GM19238 (cell line): ENCODE data around the gene TDRD7.

Source experiments
- DNase-seq: peaks from one replicate; pipeline ENCODE4 v3.0.0; 2011; ENCODE audit warnings: low spot score; ENCODE audit not compliant: insufficient read length

TDRD7 gene

DNA sequence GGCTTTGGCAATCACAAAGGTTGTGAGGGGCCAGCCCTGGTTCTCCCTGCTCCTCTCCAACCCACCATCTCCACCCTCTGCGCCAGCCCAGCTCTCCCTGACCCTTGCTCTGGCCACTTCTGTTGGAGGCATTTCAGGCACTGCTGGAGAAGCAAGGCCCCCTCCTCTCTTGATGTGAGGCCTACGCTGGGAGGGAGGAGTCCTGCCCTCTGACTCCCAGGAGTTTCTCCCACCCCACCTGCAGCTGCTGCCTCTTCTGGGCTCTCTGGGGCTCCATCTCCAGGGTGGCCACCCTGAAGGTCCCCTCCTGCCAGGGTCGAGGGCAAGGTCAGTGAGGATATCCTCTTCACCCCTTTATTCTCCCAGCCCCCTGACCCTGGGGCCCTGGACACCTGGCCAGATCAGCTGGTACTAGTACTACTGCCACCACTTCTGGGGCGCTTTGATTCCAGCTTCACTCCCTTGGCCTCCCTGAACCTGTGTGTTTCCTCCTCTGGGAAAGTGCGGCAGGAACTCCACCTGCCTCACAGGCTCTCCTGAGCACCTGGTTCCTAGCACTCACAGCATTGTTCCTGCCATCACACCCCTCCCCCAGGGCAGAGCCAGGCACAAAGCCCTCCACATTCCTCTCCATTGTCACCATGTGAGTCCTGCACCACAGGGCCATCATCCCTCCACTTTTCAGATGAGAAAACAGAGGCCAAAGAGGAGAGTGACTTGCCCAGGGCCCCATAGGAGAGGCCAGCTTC lies 23.8 kb upstream of the TDRD7 start:
- no peak for DNase-seq

- peak; percentile 71 for DNase-seq
Observed at GRCh38 chr9:97388721-97389238, 23.1 kb upstream of the TDRD7 start.

DNA sequence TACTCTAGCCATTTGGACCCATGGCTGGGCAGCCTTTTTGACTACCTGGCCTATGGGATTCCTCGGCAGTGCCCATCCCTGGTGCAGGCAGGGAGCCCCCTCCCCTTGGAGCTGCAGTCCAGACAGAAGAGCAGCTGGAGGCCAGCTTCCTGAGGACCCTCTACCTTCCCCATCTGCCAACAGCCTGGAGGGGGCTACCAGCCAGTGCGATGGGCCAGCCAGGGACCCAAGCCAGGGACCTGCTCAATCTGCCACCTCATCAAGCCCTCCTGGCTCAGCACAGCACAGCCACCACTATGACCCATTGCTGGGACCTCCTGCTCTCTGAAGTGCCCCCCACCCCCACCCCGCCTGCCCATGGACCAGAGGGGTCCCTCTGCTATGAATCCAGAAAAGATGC lies 22.6 kb upstream of the TDRD7 start:
- DNase-seq: no peak

- no peak for DNase-seq
Observed at GRCh38 chr9:97390791-97391406, 21.0 kb upstream of the TDRD7 start.

DNA sequence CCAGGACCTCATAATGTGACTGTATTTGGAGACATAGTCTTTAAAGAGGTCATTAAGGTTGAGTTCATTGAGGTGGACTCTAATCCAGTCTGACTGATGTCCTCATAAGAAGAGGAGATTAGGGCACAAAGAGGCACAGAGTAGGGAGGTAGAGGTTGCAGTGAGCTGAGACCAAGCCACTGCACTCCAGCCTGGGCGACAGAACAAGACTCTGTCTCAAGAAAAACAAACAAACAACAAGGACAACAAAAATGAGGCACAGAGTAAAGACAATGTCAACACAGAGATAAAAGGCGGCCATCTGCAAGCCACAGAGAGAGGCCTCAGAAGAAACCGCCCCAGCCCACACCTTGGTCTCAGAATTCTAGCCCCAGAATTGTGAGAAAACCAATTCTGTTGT lies 17.0 kb upstream of the TDRD7 start:
- DNase-seq: no peak

- DNase-seq: no peak
Observed at GRCh38 chr9:97395745-97396144, 16.2 kb upstream of the TDRD7 start.

GRCh38 chr9:97396256-97396655 lies 15.6 kb upstream of the TDRD7 start:
- DNase-seq: no peak

GRCh38 chr9:97397220-97397619 lies 14.7 kb upstream of the TDRD7 start:
- DNase-seq: no peak

- DNase-seq: peak; percentile 62
Observed at GRCh38 chr9:97398999-97399758, 12.7 kb upstream of the TDRD7 start.

DNA sequence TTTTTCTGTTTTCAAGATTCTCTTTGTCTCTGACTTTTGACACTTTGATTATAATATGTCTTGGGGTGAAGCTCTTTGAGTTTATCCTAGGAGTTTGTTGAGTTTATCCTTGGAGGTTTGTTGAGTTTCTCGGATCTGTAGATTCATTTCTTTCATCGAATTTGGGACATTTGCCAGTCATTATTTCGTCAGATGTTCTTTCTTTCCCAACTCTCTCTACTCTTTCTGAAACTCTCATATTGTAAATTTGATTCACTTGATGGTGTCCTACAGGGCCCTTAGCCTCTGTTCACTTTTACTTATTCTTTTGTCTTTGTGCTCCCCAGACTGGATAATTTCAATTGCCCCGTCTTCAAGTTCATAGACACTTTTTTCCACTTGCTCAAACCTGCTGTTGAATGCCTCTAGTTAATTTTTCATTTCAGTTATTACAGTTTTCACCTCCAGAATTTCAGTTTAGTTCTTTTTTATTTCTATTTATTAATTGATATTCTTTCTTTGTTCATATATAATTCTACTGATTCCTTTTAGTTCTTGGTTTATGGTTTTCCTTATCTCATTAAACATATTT lies 8.1 kb upstream of the TDRD7 start:
- no peak for DNase-seq

- DNase-seq: no peak
Observed at GRCh38 chr9:97405551-97405950, 6.3 kb upstream of the TDRD7 start.

- DNase-seq: no peak
Observed at GRCh38 chr9:97406620-97407177, 5.2 kb upstream of the TDRD7 start.

- no peak for DNase-seq
Observed at GRCh38 chr9:97408562-97408961, 3.3 kb upstream of the TDRD7 start.

DNA sequence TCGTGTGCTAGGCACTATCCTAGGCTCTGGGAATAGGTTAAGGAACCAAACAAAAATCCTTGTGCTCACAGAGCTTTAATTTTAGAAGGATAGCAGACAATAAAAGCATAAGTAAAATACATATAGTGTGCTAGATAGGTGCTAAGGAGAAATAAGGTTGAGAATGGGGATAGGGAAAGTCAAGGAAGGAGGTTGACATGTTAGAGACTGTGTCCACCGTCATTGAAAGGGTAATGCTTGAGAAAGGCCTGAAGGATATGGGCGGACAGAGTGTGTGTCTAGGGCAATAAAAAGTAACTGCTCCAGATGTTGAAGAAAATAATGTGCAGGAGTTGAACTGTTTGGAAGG lies 482 bp upstream of the TDRD7 start:
- DNase-seq: no peak

DNA sequence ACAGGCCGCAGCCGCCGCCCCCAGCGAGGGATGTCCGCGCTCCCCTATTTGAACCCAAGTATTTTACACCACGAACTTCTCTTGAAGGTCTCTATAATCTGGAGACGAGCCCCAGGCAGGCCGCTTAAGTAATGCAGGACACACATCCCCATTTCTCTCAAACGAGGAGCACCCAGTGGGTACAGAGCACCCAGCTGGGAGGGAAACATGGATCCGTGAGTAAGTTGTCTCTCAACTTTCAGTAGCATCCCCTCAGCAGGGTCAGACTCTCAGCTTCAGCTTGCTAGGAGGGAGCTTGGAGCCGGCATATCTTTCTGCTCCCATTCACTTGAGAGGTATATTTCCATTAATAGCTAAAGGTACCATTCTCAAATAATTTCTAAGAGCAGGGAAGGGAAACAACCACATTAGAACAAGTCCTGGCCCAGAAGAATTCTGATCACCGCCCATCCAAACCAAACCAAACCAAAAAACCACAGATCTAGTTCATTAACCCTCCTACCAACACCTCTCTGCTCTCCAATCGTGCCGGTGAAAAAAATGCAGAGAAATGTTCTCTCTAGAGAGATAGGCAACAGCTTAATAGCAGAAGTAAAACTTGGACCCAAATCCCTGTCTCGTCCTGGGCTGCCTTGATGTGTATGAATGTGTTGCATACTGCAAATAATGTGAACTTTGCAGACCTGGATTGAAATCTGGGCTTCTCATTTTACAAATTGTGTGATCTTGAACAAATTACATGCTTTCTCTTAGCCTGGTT lies 910 bp downstream of the TDRD7 start:
- no peak for DNase-seq

DNA sequence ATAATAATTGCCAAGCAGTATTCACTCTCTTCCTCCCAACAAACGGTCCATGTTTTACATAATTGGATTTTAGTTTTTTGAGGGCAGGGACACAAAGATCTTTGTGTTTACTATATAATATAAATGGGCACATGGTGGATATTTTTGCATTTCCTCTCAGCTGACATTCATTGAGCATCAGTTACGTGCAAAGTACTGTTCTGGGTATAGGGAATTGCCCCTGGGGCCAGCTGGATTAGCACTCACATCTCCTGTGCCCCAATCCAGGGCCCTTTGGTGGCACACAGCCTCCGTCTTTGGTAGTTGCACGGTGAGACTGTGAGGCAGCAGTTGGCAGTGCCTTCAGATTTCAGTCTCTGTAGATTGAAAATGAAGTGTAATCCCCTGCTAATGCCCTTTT lies 1.6 kb downstream of the TDRD7 start:
- no peak for DNase-seq

DNA sequence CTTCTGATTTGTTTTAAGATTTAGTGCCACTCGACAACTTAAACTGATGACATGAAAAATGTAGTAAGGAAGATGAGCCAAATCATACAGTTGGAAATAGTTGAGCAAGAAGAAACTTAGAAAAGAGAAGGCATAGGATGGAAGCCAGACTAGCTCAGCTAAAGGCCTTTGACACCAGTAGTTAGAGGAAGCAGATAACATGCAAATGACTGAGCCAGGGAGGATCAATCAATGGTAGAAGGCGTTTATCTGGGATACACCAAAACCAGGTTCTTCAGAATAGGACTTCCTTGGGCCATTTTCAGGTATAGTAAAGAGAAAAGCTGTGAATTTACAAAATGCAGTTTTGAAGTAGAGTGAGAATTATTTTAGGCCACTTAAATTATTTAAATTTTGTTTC lies 3.2 kb downstream of the TDRD7 start:
- DNase-seq: no peak

GRCh38 chr9:97418880-97419279 lies 7.0 kb downstream of the TDRD7 start:
- no peak for DNase-seq

GRCh38 chr9:97419309-97419867 lies 7.5 kb downstream of the TDRD7 start:
- no peak for DNase-seq

GRCh38 chr9:97425336-97425972 lies 13.6 kb downstream of the TDRD7 start:
- no peak for DNase-seq
